CD8-positive, alpha-beta memory T cell (primary cell): ENCODE measurements around the gene NEK9. TPM values are rescaled to one million over a fixed set of nuclear protein-coding genes. Genes with fewer than 3 reads are reported as not detected.
A peak's percentile ranks its signal among the peaks of the same experiment; 100 is the strongest.

Source experiments
- CTCF ChIA-PET: fragments of 350-600 bp; sonication (Branson Sonifier 250); formaldehyde crosslinking; loops from one replicate; lab custom pipeline; 2021; ENCODE audit warnings: antibody characterized with exemption; lab: Charles Lee
- POLR2A ChIA-PET: fragments of 350-600 bp; sonication (Branson Sonifier 250); formaldehyde crosslinking; loops from one replicate; lab custom pipeline; 2021; ENCODE audit warnings: antibody characterized with exemption; lab: Charles Lee
- DNase-seq, 5 donors: peaks; one replicate each; pipeline versions ENCODE4 v3.0.0 to v3.0.0-alpha.2; 2020 to 2022; ENCODE audit warnings: mixed read lengths in 1 of 5
- H3K27ac ChIP-seq: one replicate; pipeline ENCODE4 v1.7.0; 2013; ENCODE audit warnings: low read depth, mild to moderate bottlenecking, low read length, moderate library complexity
- H3K27me3 ChIP-seq: 2 replicates; pipeline ENCODE4 v1.7.0; 2013; ENCODE audit warnings: low read length, mild to moderate bottlenecking; ENCODE audit not compliant: insufficient read depth, poor library complexity, severe bottlenecking
- H3K36me3 ChIP-seq: 2 replicates; pipeline ENCODE4 v1.7.0; 2013; ENCODE audit warnings: mild to moderate bottlenecking, low read length, moderate library complexity; ENCODE audit not compliant: insufficient read depth
- H3K4me1 ChIP-seq: 2 replicates; pipeline ENCODE4 v1.7.0; 2013; ENCODE audit warnings: mild to moderate bottlenecking, low read length, moderate library complexity; ENCODE audit not compliant: insufficient read depth
- H3K4me3 ChIP-seq: 2 replicates; pipeline ENCODE4 v1.7.0; 2013; ENCODE audit warnings: mild to moderate bottlenecking, low read length
- H3K9me3 ChIP-seq: 2 replicates; pipeline ENCODE4 v1.7.0; 2013; ENCODE audit warnings: mild to moderate bottlenecking, low read length
- H3K27ac Mint-ChIP-seq, 8 donors: one replicate each; pipeline ENCODE4 v1.8.0; 2020 to 2021; ENCODE audit warnings: mixed read lengths in 8 of 8, mild to moderate bottlenecking in 6 of 8, inconsistent platforms in 3 of 8, moderate library complexity in 3 of 8
- H3K27me3 Mint-ChIP-seq, 2 donors: one replicate each; pipeline ENCODE4 v1.8.0; 2020 to 2021; ENCODE audit warnings: mixed read lengths in 2 of 2, mild to moderate bottlenecking in 1 of 2, moderate library complexity in 1 of 2
- H3K36me3 Mint-ChIP-seq, 3 donors: one replicate each; pipeline ENCODE4 v1.8.0; 2020 to 2021; ENCODE audit warnings: mixed read lengths in 3 of 3, inconsistent platforms in 1 of 3, mild to moderate bottlenecking in 1 of 3
- H3K4me1 Mint-ChIP-seq, 3 donors: one replicate each; pipeline ENCODE4 v1.8.0; 2020 to 2021; ENCODE audit warnings: mixed read lengths in 3 of 3, inconsistent platforms in 1 of 3, mild to moderate bottlenecking in 1 of 3
- H3K4me3 Mint-ChIP-seq, 7 donors: one replicate each; pipeline ENCODE4 v1.8.0; 2020 to 2021; ENCODE audit warnings: mixed read lengths in 7 of 7, mild to moderate bottlenecking in 6 of 7, moderate library complexity in 4 of 7, inconsistent platforms in 2 of 7
- H3K9me3 Mint-ChIP-seq, 5 donors: one replicate each; pipeline ENCODE4 v1.8.0; 2020 to 2022; ENCODE audit warnings: mixed read lengths in 5 of 5, mild to moderate bottlenecking in 3 of 5, moderate library complexity in 2 of 5, inconsistent platforms in 1 of 5
- polyA plus RNA-seq: library from polyadenylated mRNA; unstranded; fragments of 300-500 nt; fragmentation: Illumina TruSeq; gene quantifications from one replicate; pipeline ENCODE4 v1.2.3, GENCODE V29; 2021
- total RNA-seq, 2 experiments: library from RNA; stranded (reverse); gene quantifications; one replicate each; pipeline ENCODE4 v1.2.3, GENCODE V29; 2021

NEK9 gene
- total and polyA plus RNA-seq, 3 experiments from 2014 or later = 18.0 to 74.0 (median 72.2) TPM

- H3K4me1 ChIP-seq = peaks cover 20% of the 10 kb centered on the region
- Mint-ChIP-seq H3K9me3 (no peaks in the 10 kb centered on the region), H3K4me1 (peaks cover 53 to 75% (median 74%) of the 10 kb centered on the region in 3 donors), H3K4me3 (peak overlapping the region in 1 of 7 donors; percentile 43), H3K27me3 (no peaks in the 10 kb centered on the region), H3K27ac (no peak overlapping the region), H3K36me3 (peaks cover 0 to 15% (median 4%) of the 10 kb centered on the region in 3 donors)
- H3K4me3 ChIP-seq = no peak overlapping the region
- no peaks in the 10 kb centered on the region for H3K9me3 ChIP-seq
- ChIA-PET POLR2A (no interaction called here), CTCF (no interaction called here)
- DNase-seq = no peak
- no peaks in the 10 kb centered on the region for H3K36me3 ChIP-seq
- no peak overlapping the region for H3K27ac ChIP-seq
- no peaks in the 10 kb centered on the region for H3K27me3 ChIP-seq
These were observed 79.3 kb downstream of the NEK9 start for GRCh38 chr14:75047506-75047905.

- Histone ChIP-seq H3K27ac (no peak overlapping the region), H3K9me3 (no peaks in the 10 kb centered on the region), H3K27me3 (no peaks in the 10 kb centered on the region), H3K4me1 (peaks cover 20% of the 10 kb centered on the region), H3K4me3 (no peak overlapping the region), H3K36me3 (no peaks in the 10 kb centered on the region)
- peaks cover 0 to 21% (median 7%) of the 10 kb centered on the region in 3 donors for H3K36me3 Mint-ChIP-seq
- H3K27me3 Mint-ChIP-seq = no peaks in the 10 kb centered on the region
- peaks cover 54 to 81% (median 69%) of the 10 kb centered on the region in 3 donors for H3K4me1 Mint-ChIP-seq
- peak overlapping the region in 1 of 7 donors; percentile 43 for H3K4me3 Mint-ChIP-seq
- DNase-seq = no peak
- ChIA-PET CTCF (no interaction called here), POLR2A (no interaction called here)
- H3K27ac Mint-ChIP-seq = no peak overlapping the region
- no peaks in the 10 kb centered on the region for H3K9me3 Mint-ChIP-seq
These were observed 79.9 kb downstream of the NEK9 start for GRCh38 chr14:75046899-75047298.

- Histone ChIP-seq H3K36me3 (no peaks in the 10 kb centered on the region), H3K4me3 (no peak overlapping the region), H3K4me1 (peaks cover 20% of the 10 kb centered on the region), H3K27me3 (no peaks in the 10 kb centered on the region), H3K27ac (no peak overlapping the region), H3K9me3 (no peaks in the 10 kb centered on the region)
- H3K27ac Mint-ChIP-seq = no peak overlapping the region
- POLR2A ChIA-PET = no interaction called here
- no peaks in the 10 kb centered on the region for H3K27me3 Mint-ChIP-seq
- no peaks in the 10 kb centered on the region for H3K9me3 Mint-ChIP-seq
- peaks cover 0 to 27% (median 7%) of the 10 kb centered on the region in 3 donors for H3K36me3 Mint-ChIP-seq
- CTCF ChIA-PET = no interaction called here
- peaks cover 50 to 77% (median 66%) of the 10 kb centered on the region in 3 donors for H3K4me1 Mint-ChIP-seq
- DNase-seq = no peak
- peak overlapping the region in 1 of 7 donors; percentile 15 for H3K4me3 Mint-ChIP-seq
These were observed 80.6 kb downstream of the NEK9 start for GRCh38 chr14:75046275-75046674.

- no peaks in the 10 kb centered on the region for H3K27me3 ChIP-seq
- H3K4me1 Mint-ChIP-seq = peaks cover 37 to 64% (median 52%) of the 10 kb centered on the region in 3 donors
- no peak for DNase-seq
- CTCF ChIA-PET = no interaction called here
- no peak overlapping the region for H3K27ac ChIP-seq
- H3K36me3 Mint-ChIP-seq = peaks cover 0 to 31% (median 8%) of the 10 kb centered on the region in 3 donors
- POLR2A ChIA-PET = no interaction called here
- no peaks in the 10 kb centered on the region for H3K27me3 Mint-ChIP-seq
- H3K4me3 ChIP-seq = no peak overlapping the region
- H3K4me3 Mint-ChIP-seq = no peak overlapping the region
- peaks cover 10% of the 10 kb centered on the region for H3K4me1 ChIP-seq
- H3K27ac Mint-ChIP-seq = no peak overlapping the region
- no peaks in the 10 kb centered on the region for H3K9me3 Mint-ChIP-seq
- no peaks in the 10 kb centered on the region for H3K9me3 ChIP-seq
- H3K36me3 ChIP-seq = no peaks in the 10 kb centered on the region
These were observed 82.1 kb downstream of the NEK9 start for GRCh38 chr14:75044752-75045151.

- Mint-ChIP-seq H3K4me3 (no peak overlapping the region), H3K9me3 (no peaks in the 10 kb centered on the region), H3K27ac (no peak overlapping the region), H3K4me1 (peaks cover 36 to 60% (median 48%) of the 10 kb centered on the region in 3 donors), H3K27me3 (no peaks in the 10 kb centered on the region), H3K36me3 (peaks cover 0 to 32% (median 8%) of the 10 kb centered on the region in 3 donors)
- H3K4me1 ChIP-seq = peaks cover 6% of the 10 kb centered on the region
- POLR2A ChIA-PET = no interaction called here
- no peaks in the 10 kb centered on the region for H3K36me3 ChIP-seq
- no peaks in the 10 kb centered on the region for H3K9me3 ChIP-seq
- no peak overlapping the region for H3K27ac ChIP-seq
- no peaks in the 10 kb centered on the region for H3K27me3 ChIP-seq
- no peak overlapping the region for H3K4me3 ChIP-seq
- CTCF ChIA-PET = no interaction called here
- DNase-seq = no peak
These were observed 82.5 kb downstream of the NEK9 start for GRCh38 chr14:75044322-75044721.

- DNase-seq = no peak
- H3K27me3 ChIP-seq = no peaks in the 10 kb centered on the region
- no peaks in the 10 kb centered on the region for H3K27me3 Mint-ChIP-seq
- H3K27ac ChIP-seq = no peak overlapping the region
- peaks cover 4% of the 10 kb centered on the region for H3K4me1 ChIP-seq
- no peaks in the 10 kb centered on the region for H3K9me3 Mint-ChIP-seq
- no peaks in the 10 kb centered on the region for H3K9me3 ChIP-seq
- H3K4me1 Mint-ChIP-seq = peaks cover 24 to 39% (median 29%) of the 10 kb centered on the region in 3 donors
- H3K36me3 Mint-ChIP-seq = peaks cover 0 to 48% (median 10%) of the 10 kb centered on the region in 3 donors
- no peak overlapping the region for H3K4me3 ChIP-seq
- peaks cover under 1% of the 10 kb centered on the region for H3K36me3 ChIP-seq
- CTCF ChIA-PET = no interaction called here
- peak overlapping the region in 1 of 8 donors; percentile 29 for H3K27ac Mint-ChIP-seq
- POLR2A ChIA-PET = no interaction called here
- no peak overlapping the region for H3K4me3 Mint-ChIP-seq
These were observed 84.8 kb downstream of the NEK9 start for GRCh38 chr14:75042035-75042434.

- H3K4me1 Mint-ChIP-seq = peaks cover 21 to 35% (median 25%) of the 10 kb centered on the region in 3 donors
- Histone ChIP-seq H3K36me3 (peaks cover 5% of the 10 kb centered on the region), H3K4me3 (no peak overlapping the region), H3K4me1 (peaks cover 4% of the 10 kb centered on the region), H3K9me3 (no peaks in the 10 kb centered on the region), H3K27ac (no peak overlapping the region), H3K27me3 (no peaks in the 10 kb centered on the region)
- H3K4me3 Mint-ChIP-seq = no peak overlapping the region
- no peak for DNase-seq
- CTCF ChIA-PET = no interaction called here
- H3K9me3 Mint-ChIP-seq = no peaks in the 10 kb centered on the region
- no peaks in the 10 kb centered on the region for H3K27me3 Mint-ChIP-seq
- H3K27ac Mint-ChIP-seq = peak overlapping the region in 1 of 8 donors; percentile 17
- H3K36me3 Mint-ChIP-seq = peaks cover 0 to 51% (median 13%) of the 10 kb centered on the region in 3 donors
- POLR2A ChIA-PET = no interaction called here
These were observed 85.2 kb downstream of the NEK9 start for GRCh38 chr14:75041613-75042012.

GRCh38 chr14:75040959-75041358 is 85.9 kb downstream of the NEK9 start:
- Histone ChIP-seq H3K27me3 (no peaks in the 10 kb centered on the region), H3K4me1 (peaks cover 4% of the 10 kb centered on the region), H3K9me3 (no peaks in the 10 kb centered on the region), H3K36me3 (peaks cover 8% of the 10 kb centered on the region), H3K4me3 (no peak overlapping the region), H3K27ac (no peak overlapping the region)
- POLR2A ChIA-PET = no interaction called here
- Mint-ChIP-seq H3K4me3 (no peak overlapping the region), H3K27me3 (no peaks in the 10 kb centered on the region), H3K9me3 (no peaks in the 10 kb centered on the region), H3K27ac (peak overlapping the region in 2 of 8 donors; percentile 33 to 50), H3K4me1 (peaks cover 17 to 28% (median 19%) of the 10 kb centered on the region in 3 donors), H3K36me3 (peaks cover 0 to 52% (median 15%) of the 10 kb centered on the region in 3 donors)
- DNase-seq = no peak
- CTCF ChIA-PET = no interaction called here
